Muscle of leg (tissue), 11 donors: ENCODE results near the gene BORCS5. TPM values are rescaled to one million over a fixed set of nuclear protein-coding genes. Genes with fewer than 3 reads are reported as not detected.
"Not testable (repeated sequence)": the region's sequence is repeated elsewhere in the genome, so short reads cannot be mapped to it uniquely, and the experiment has no call there.

Experiments
- DNase-seq: peaks from one replicate; pipeline ENCODE4 v3.0.0; 2013
- H3K27ac ChIP-seq: one replicate; pipeline ENCODE4 v1.5.1; 2013; ENCODE audit warnings: mild to moderate bottlenecking, low read length, control low read depth
- H3K27me3 ChIP-seq: one replicate; pipeline ENCODE4 v1.6.1; 2013; ENCODE audit warnings: low read length; ENCODE audit not compliant: control insufficient read depth, insufficient read depth
- H3K36me3 ChIP-seq: one replicate; pipeline ENCODE4 v1.6.1; 2013; ENCODE audit warnings: low read length; ENCODE audit not compliant: control insufficient read depth, insufficient read depth
- H3K4me1 ChIP-seq: one replicate; pipeline ENCODE4 v1.6.1; 2013; ENCODE audit warnings: low read length; ENCODE audit not compliant: control insufficient read depth, insufficient read depth
- H3K4me3 ChIP-seq: one replicate; pipeline ENCODE4 v1.5.1; 2013; ENCODE audit warnings: low read length, control low read depth
- H3K9me3 ChIP-seq: replicated peaks from 2 replicates; pipeline ENCODE4 v1.6.1; 2013; ENCODE audit warnings: low read depth, low read length; ENCODE audit not compliant: control insufficient read depth
- WGBS: methylation state at CpG from one replicate; pipeline ENCODE4 v1.1.5; 2013; ENCODE audit warnings: missing lambda C conversion rate; ENCODE audit not compliant: insufficient coverage; 5-methylcytosine and 5-hydroxymethylcytosine counted together
- polyA plus RNA-seq, 8 donors: library from polyadenylated mRNA; unstranded; fragments of 120-200 nt; gene quantifications; one replicate each; pipeline versions ENCODE4 v1.2.1 to v1.2.3, GENCODE V29; 2013; ENCODE audit warnings: inconsistent platforms in 1 of 8, low replicate concordance in 1 of 8; ENCODE audit not compliant: insufficient read length in 8 of 8, insufficient read depth in 1 of 8
- total RNA-seq: library from RNA; stranded (reverse); fragments of 120-200 nt; gene quantifications from one replicate; pipeline ENCODE4 v1.2.4, GENCODE V29; 2013

The BORCS5 gene
- total and polyA plus RNA-seq, 9 donors: 6.7 to 9.2 (median 7.4) TPM

GRCh38 chr12:12403264-12404248 lies 46.7 kb downstream of the BORCS5 start:
- no peaks in the 10 kb centered on the region for H3K9me3 ChIP-seq
- no CpG with 5 or more reads among the region's 9 CpGs for whole genome bisulfite sequencing

GRCh38 chr12:12404297-12404696 lies 47.4 kb downstream of the BORCS5 start:
- Histone ChIP-seq H3K27me3 (no peaks in the 10 kb centered on the region), H3K4me3 (no peak overlapping the region), H3K4me1 (peaks cover 4% of the 10 kb centered on the region), H3K9me3 (no peaks in the 10 kb centered on the region), H3K27ac (no peak overlapping the region), H3K36me3 (no peaks in the 10 kb centered on the region)
- no CpG with 5 or more reads among the region's 1 CpG for WGBS
- no peak for DNase-seq

More at GRCh38 chr12:12403264-12404248, 46.7 kb downstream of the BORCS5 start:
- no peaks in the 10 kb centered on the region for H3K27me3 ChIP-seq
- no peak overlapping the region for H3K27ac ChIP-seq
- H3K36me3 ChIP-seq: no peaks in the 10 kb centered on the region
- DNase-seq: no peak
- peaks cover 7% of the 10 kb centered on the region for H3K4me1 ChIP-seq
- H3K4me3 ChIP-seq: no peak overlapping the region

GRCh38 chr12:12405882-12406281 lies 49.0 kb downstream of the BORCS5 start:
- 73% methylated on average over 4 of the region's 5 CpGs for WGBS

GRCh38 chr12:12406762-12407161 lies 49.9 kb downstream of the BORCS5 start:
- no peak overlapping the region for H3K4me3 ChIP-seq
- no peaks in the 10 kb centered on the region for H3K4me1 ChIP-seq
- H3K27ac ChIP-seq: no peak overlapping the region
- no peaks in the 10 kb centered on the region for H3K36me3 ChIP-seq
- H3K9me3 ChIP-seq: no peaks in the 10 kb centered on the region
- DNase-seq: no peak
- no peaks in the 10 kb centered on the region for H3K27me3 ChIP-seq

More at GRCh38 chr12:12405882-12406281, 49.0 kb downstream of the BORCS5 start:
- Histone ChIP-seq H3K36me3 (no peaks in the 10 kb centered on the region), H3K4me1 (no peaks in the 10 kb centered on the region), H3K4me3 (no peak overlapping the region), H3K27ac (no peak overlapping the region), H3K9me3 (no peaks in the 10 kb centered on the region), H3K27me3 (no peaks in the 10 kb centered on the region)
- no peak for DNase-seq

GRCh38 chr12:12408265-12408690 lies 51.4 kb downstream of the BORCS5 start:
- H3K9me3 ChIP-seq: no peaks in the 10 kb centered on the region
- no CpG with 5 or more reads among the region's 1 CpG for WGBS

GRCh38 chr12:12409337-12409736 lies 52.5 kb downstream of the BORCS5 start:
- H3K9me3 ChIP-seq, H3K27me3 ChIP-seq, H3K4me3 ChIP-seq, H3K36me3 ChIP-seq, H3K27ac ChIP-seq, DNase-seq, H3K4me1 ChIP-seq: not testable (repeated sequence)
- no CpG with 5 or more reads among the region's 2 CpGs for WGBS

More at GRCh38 chr12:12408265-12408690, 51.4 kb downstream of the BORCS5 start:
- Histone ChIP-seq H3K4me3 (no peak overlapping the region), H3K27ac (no peak overlapping the region), H3K4me1 (no peaks in the 10 kb centered on the region), H3K27me3 (no peaks in the 10 kb centered on the region), H3K36me3 (no peaks in the 10 kb centered on the region)
- no peak for DNase-seq

- no peaks in the 10 kb centered on the region for H3K4me1 ChIP-seq
- WGBS: no CpG with 5 or more reads among the region's 2 CpGs
- DNase-seq: no peak
- H3K4me3 ChIP-seq: no peak overlapping the region
- no peaks in the 10 kb centered on the region for H3K27me3 ChIP-seq
- no peaks in the 10 kb centered on the region for H3K9me3 ChIP-seq
- no peaks in the 10 kb centered on the region for H3K36me3 ChIP-seq
- no peak overlapping the region for H3K27ac ChIP-seq
Observed at GRCh38 chr12:12415886-12416285, 59.0 kb downstream of the BORCS5 start.

GRCh38 chr12:12419165-12419564 lies 62.3 kb downstream of the BORCS5 start:
- not testable (repeated sequence) for H3K27me3 ChIP-seq, H3K27ac ChIP-seq, DNase-seq, H3K4me1 ChIP-seq, H3K36me3 ChIP-seq, H3K4me3 ChIP-seq
- WGBS: no CpG with 5 or more reads among the region's 3 CpGs
- H3K9me3 ChIP-seq: peaks cover 15% of the 10 kb centered on the region

GRCh38 chr12:12423367-12423766 lies 66.5 kb downstream of the BORCS5 start:
- DNase-seq: no peak
- Histone ChIP-seq H3K27ac (no peak overlapping the region), H3K36me3 (no peaks in the 10 kb centered on the region), H3K27me3 (no peaks in the 10 kb centered on the region), H3K4me3 (no peak overlapping the region), H3K4me1 (no peaks in the 10 kb centered on the region), H3K9me3 (peaks cover 20% of the 10 kb centered on the region)
- WGBS: no CpG with 5 or more reads among the region's 2 CpGs

- H3K27ac ChIP-seq: no peak overlapping the region
- no peak for DNase-seq
- no peak overlapping the region for H3K4me3 ChIP-seq
- H3K9me3 ChIP-seq: peaks cover 20% of the 10 kb centered on the region
- H3K27me3 ChIP-seq: no peaks in the 10 kb centered on the region
- no peaks in the 10 kb centered on the region for H3K4me1 ChIP-seq
- WGBS: 86% methylated on average over 1 of the region's 2 CpGs
- no peaks in the 10 kb centered on the region for H3K36me3 ChIP-seq
Observed at GRCh38 chr12:12425001-12425400, 68.1 kb downstream of the BORCS5 start.
